HG03457 (cell line): ENCODE measurements around the gene UVRAG.
A peak's percentile ranks its signal among the peaks of the same experiment; 100 is the strongest.

Experiments used
- ATAC-seq: cut with Tn5 transposase; IDR thresholded peaks from one replicate; pipeline ENCODE4 v1.9.1; 2021; ENCODE audit warnings: moderate number of reproducible peaks; ENCODE audit not compliant: unreplicated experiment

The UVRAG gene

GRCh38 chr11:75802913-75803820 is 11.8 kb upstream of the UVRAG start:
- no peak for ATAC-seq

- no peak for ATAC-seq
These were observed 5.9 kb upstream of the UVRAG start for GRCh38 chr11:75809111-75809510.

- no peak for ATAC-seq
These were observed 5.0 kb upstream of the UVRAG start for GRCh38 chr11:75809991-75810390.

GRCh38 chr11:75810637-75811390 is 4.2 kb upstream of the UVRAG start:
- ATAC-seq, result no peak

GRCh38 chr11:75811485-75811884 is 3.5 kb upstream of the UVRAG start:
- no peak for ATAC-seq

GRCh38 chr11:75812542-75813040 is 2.4 kb upstream of the UVRAG start:
- no peak for ATAC-seq

- ATAC-seq, result no peak
These were observed 1.9 kb upstream of the UVRAG start for GRCh38 chr11:75813124-75813523.

GRCh38 chr11:75813622-75814039 is 1.4 kb upstream of the UVRAG start:
- ATAC-seq, result no peak

GRCh38 chr11:75814363-75814676 is 690 bp upstream of the UVRAG start:
- peak; percentile 19 for ATAC-seq

GRCh38 chr11:75815345-75816168 is 547 bp downstream of the UVRAG start:
- peak; percentile 18 for ATAC-seq

GRCh38 chr11:75816561-75817239 is 1.7 kb downstream of the UVRAG start:
- ATAC-seq, result no peak

- no peak for ATAC-seq
These were observed 5.6 kb downstream of the UVRAG start for GRCh38 chr11:75820645-75821044.

- no peak for ATAC-seq
These were observed 6.2 kb downstream of the UVRAG start for GRCh38 chr11:75821202-75821601.

GRCh38 chr11:75822541-75822940 is 7.5 kb downstream of the UVRAG start:
- ATAC-seq, result no peak

GRCh38 chr11:75823415-75823814 is 8.4 kb downstream of the UVRAG start:
- no peak for ATAC-seq

- no peak for ATAC-seq
These were observed 8.9 kb downstream of the UVRAG start for GRCh38 chr11:75823946-75824345.

GRCh38 chr11:75826461-75827230 is 11.6 kb downstream of the UVRAG start:
- ATAC-seq, result no peak

GRCh38 chr11:75827562-75827961 is 12.6 kb downstream of the UVRAG start:
- no peak for ATAC-seq

- ATAC-seq, result no peak
These were observed 17.0 kb downstream of the UVRAG start for GRCh38 chr11:75831915-75832502.
